Mesothelial cell of epicardium (in vitro differentiated cells): ENCODE results near the gene RASSF4. TPM values are rescaled to one million over a fixed set of nuclear protein-coding genes. Genes with fewer than 3 reads are reported as not detected.

Experiments used
- DNase-seq, 2 experiments: peaks; one replicate each; pipeline ENCODE4 v3.0.0; 2021; ENCODE audit warnings: low spot score in 2 of 2; ENCODE audit not compliant: unreplicated experiment in 2 of 2
- H3K27ac Mint-ChIP-seq: 2 replicates; pipeline ENCODE4 v1.8.0; 2021; ENCODE audit warnings: mixed read lengths
- H3K27me3 Mint-ChIP-seq: 2 replicates; pipeline ENCODE4 v1.8.0; 2021; ENCODE audit warnings: low read depth, mixed read lengths
- H3K36me3 Mint-ChIP-seq: 2 replicates; pipeline ENCODE4 v1.8.0; 2021; ENCODE audit warnings: mixed read lengths
- H3K4me1 Mint-ChIP-seq: 2 replicates; pipeline ENCODE4 v1.8.0; 2021; ENCODE audit warnings: mixed read lengths
- H3K4me3 Mint-ChIP-seq: 2 replicates; pipeline ENCODE4 v1.8.0; 2021; ENCODE audit warnings: mild to moderate bottlenecking, moderate library complexity, mixed read lengths
- H3K9me3 Mint-ChIP-seq: 2 replicates; pipeline ENCODE4 v1.8.0; 2021; ENCODE audit warnings: mixed read lengths
- CTCF ChIP-seq: fragments of 200-600 bp; sonication (generic); IDR thresholded peaks from one replicate; pipeline ENCODE4 v1.5.0; 2021; ENCODE audit warnings: antibody characterized with exemption; ENCODE audit not compliant: unreplicated experiment
- total RNA-seq: library from RNA; stranded (reverse); gene quantifications from 3 replicates; pipeline ENCODE4 v1.2.1, GENCODE V29; 2021

Gene RASSF4
- total RNA-seq, 1 donor from 2014 or later: 16.3 TPM

GRCh38 chr10:44936314-44936975 is 23.2 kb upstream of the RASSF4 start:
- no peak for TF ChIP-seq CTCF
- DNase-seq: no peak
- H3K36me3 Mint-ChIP-seq: no peaks in the 10 kb centered on the region
- H3K9me3 Mint-ChIP-seq: peaks cover 23% of the 10 kb centered on the region
- H3K27ac Mint-ChIP-seq: no peak overlapping the region
- H3K27me3 Mint-ChIP-seq: no peaks in the 10 kb centered on the region
- no peak overlapping the region for H3K4me3 Mint-ChIP-seq
- peaks cover 8% of the 10 kb centered on the region for H3K4me1 Mint-ChIP-seq

- Mint-ChIP-seq H3K27me3 (no peaks in the 10 kb centered on the region), H3K36me3 (no peaks in the 10 kb centered on the region), H3K27ac (no peak overlapping the region), H3K4me1 (peaks cover 8% of the 10 kb centered on the region), H3K4me3 (no peak overlapping the region), H3K9me3 (peaks cover 29% of the 10 kb centered on the region)
- TF ChIP-seq CTCF: no peak
- no peak for DNase-seq
Measured at GRCh38 chr10:44937196-44938005, 22.2 kb upstream of the RASSF4 start.

GRCh38 chr10:44938956-44939355 is 20.6 kb upstream of the RASSF4 start:
- DNase-seq: no peak
- H3K27me3 Mint-ChIP-seq: no peaks in the 10 kb centered on the region
- H3K9me3 Mint-ChIP-seq: peaks cover 39% of the 10 kb centered on the region
- no peak for TF ChIP-seq CTCF
- no peak overlapping the region for H3K27ac Mint-ChIP-seq
- peaks cover 4% of the 10 kb centered on the region for H3K36me3 Mint-ChIP-seq
- peaks cover 4% of the 10 kb centered on the region for H3K4me1 Mint-ChIP-seq
- no peak overlapping the region for H3K4me3 Mint-ChIP-seq

GRCh38 chr10:44939691-44940401 is 19.8 kb upstream of the RASSF4 start:
- H3K4me1 Mint-ChIP-seq: peaks cover 4% of the 10 kb centered on the region
- no peak overlapping the region for H3K4me3 Mint-ChIP-seq
- no peak for DNase-seq
- no peak overlapping the region for H3K27ac Mint-ChIP-seq
- no peaks in the 10 kb centered on the region for H3K27me3 Mint-ChIP-seq
- H3K9me3 Mint-ChIP-seq: peaks cover 48% of the 10 kb centered on the region
- TF ChIP-seq CTCF: no peak
- H3K36me3 Mint-ChIP-seq: peaks cover 8% of the 10 kb centered on the region

GRCh38 chr10:44944354-44944753 is 15.2 kb upstream of the RASSF4 start:
- H3K27ac Mint-ChIP-seq: no peak overlapping the region
- DNase-seq: no peak
- no peaks in the 10 kb centered on the region for H3K27me3 Mint-ChIP-seq
- peaks cover 11% of the 10 kb centered on the region for H3K36me3 Mint-ChIP-seq
- H3K4me1 Mint-ChIP-seq: no peaks in the 10 kb centered on the region
- TF ChIP-seq CTCF: no peak
- H3K4me3 Mint-ChIP-seq: no peak overlapping the region
- H3K9me3 Mint-ChIP-seq: peaks cover 49% of the 10 kb centered on the region
